GM23338 (cell line): ENCODE results near the gene IL1RAPL2.

ENCODE experiments used
- CREB1 ChIP-seq: fragments of 250-450 bp; sonication (Bioruptor Pico); IDR thresholded peaks from 2 replicates; pipeline ENCODE4 v1.5.0; 2020; ENCODE audit warnings: low read depth, mild to moderate bottlenecking, moderate library complexity
- EZH2 ChIP-seq: fragments of 200-600 bp; sonication (generic); IDR thresholded peaks from one replicate; pipeline ENCODE4 v1.8.0; 2017; ENCODE audit warnings: antibody characterized with exemption, mild to moderate bottlenecking, low read depth; ENCODE audit not compliant: unreplicated experiment
- EZH2phosphoT487 ChIP-seq: fragments of 200-600 bp; sonication (generic); IDR thresholded peaks from one replicate; pipeline ENCODE4 v1.8.1; 2018; ENCODE audit warnings: antibody characterized with exemption; ENCODE audit not compliant: unreplicated experiment
- JUNB ChIP-seq: IDR thresholded peaks from one replicate; pipeline ENCODE4 v1.6.1; 2016; ENCODE audit warnings: antibody characterized with exemption; ENCODE audit not compliant: unreplicated experiment
- POLR2AphosphoS5 ChIP-seq: IDR thresholded peaks from 2 replicates; pipeline ENCODE4 v1.6.1; 2016; ENCODE audit warnings: antibody characterized with exemption, low read depth
- ZNF114 ChIP-seq: fragments of 250-450 bp; sonication (Bioruptor Pico); IDR thresholded peaks from 2 replicates; pipeline ENCODE4 v1.5.0; 2020; ENCODE audit warnings: mild to moderate bottlenecking, moderate library complexity
- TF ChIP-seq, protein P1 (sequence below), 2 experiments: fragments of 200-600 bp in 1 of 2; sonication (generic) in 1 of 2; conservative IDR thresholded peaks; 2 replicates each; pipeline versions ENCODE4 v1.5.1 to v1.6.1; 2016 to 2017; ENCODE audit warnings: antibody characterized with exemption in 2 of 2, low read depth in 2 of 2, mild to moderate bottlenecking in 2 of 2, moderate library complexity in 1 of 2
- TF ChIP-seq, protein P2 (sequence below): IDR thresholded peaks from one replicate; pipeline ENCODE4 v1.6.1; 2018; ENCODE audit warnings: antibody characterized with exemption; ENCODE audit not compliant: unreplicated experiment
- TF ChIP-seq, protein P3 (sequence below): IDR thresholded peaks from 2 replicates; pipeline ENCODE4 v1.6.1; 2016; ENCODE audit warnings: antibody characterized with exemption

DNA sequence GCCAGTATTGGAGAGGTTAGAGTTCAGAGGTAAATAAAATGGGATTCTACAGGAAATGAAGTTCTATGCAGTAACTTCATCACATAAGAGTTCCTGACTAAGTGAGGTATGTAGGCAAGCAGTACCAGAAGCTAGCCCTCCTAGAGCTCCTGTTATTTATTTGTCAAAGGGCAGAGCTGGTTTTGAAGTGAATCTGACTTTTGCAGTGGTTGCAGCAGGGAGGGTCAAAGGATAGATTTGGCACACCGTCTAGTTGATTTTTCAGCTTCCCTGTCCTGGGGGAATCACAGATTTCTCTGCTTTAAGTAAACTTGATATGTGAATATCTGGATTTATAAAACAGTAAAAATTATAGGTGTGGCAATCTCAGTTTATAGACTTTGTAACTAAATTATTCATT, 130.7 kb downstream of the IL1RAPL2 start:
- TF ChIP-seq, protein P1, sequence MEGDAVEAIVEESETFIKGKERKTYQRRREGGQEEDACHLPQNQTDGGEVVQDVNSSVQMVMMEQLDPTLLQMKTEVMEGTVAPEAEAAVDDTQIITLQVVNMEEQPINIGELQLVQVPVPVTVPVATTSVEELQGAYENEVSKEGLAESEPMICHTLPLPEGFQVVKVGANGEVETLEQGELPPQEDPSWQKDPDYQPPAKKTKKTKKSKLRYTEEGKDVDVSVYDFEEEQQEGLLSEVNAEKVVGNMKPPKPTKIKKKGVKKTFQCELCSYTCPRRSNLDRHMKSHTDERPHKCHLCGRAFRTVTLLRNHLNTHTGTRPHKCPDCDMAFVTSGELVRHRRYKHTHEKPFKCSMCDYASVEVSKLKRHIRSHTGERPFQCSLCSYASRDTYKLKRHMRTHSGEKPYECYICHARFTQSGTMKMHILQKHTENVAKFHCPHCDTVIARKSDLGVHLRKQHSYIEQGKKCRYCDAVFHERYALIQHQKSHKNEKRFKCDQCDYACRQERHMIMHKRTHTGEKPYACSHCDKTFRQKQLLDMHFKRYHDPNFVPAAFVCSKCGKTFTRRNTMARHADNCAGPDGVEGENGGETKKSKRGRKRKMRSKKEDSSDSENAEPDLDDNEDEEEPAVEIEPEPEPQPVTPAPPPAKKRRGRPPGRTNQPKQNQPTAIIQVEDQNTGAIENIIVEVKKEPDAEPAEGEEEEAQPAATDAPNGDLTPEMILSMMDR (conservative IDR thresholded peaks at IDR 0.05; ENCODE audit: low read depth in 2 of 2), result no peak
- no peak for TF ChIP-seq EZH2
- no peak for TF ChIP-seq JUNB
- TF ChIP-seq POLR2AphosphoS5, result no peak
- TF ChIP-seq, protein P2, sequence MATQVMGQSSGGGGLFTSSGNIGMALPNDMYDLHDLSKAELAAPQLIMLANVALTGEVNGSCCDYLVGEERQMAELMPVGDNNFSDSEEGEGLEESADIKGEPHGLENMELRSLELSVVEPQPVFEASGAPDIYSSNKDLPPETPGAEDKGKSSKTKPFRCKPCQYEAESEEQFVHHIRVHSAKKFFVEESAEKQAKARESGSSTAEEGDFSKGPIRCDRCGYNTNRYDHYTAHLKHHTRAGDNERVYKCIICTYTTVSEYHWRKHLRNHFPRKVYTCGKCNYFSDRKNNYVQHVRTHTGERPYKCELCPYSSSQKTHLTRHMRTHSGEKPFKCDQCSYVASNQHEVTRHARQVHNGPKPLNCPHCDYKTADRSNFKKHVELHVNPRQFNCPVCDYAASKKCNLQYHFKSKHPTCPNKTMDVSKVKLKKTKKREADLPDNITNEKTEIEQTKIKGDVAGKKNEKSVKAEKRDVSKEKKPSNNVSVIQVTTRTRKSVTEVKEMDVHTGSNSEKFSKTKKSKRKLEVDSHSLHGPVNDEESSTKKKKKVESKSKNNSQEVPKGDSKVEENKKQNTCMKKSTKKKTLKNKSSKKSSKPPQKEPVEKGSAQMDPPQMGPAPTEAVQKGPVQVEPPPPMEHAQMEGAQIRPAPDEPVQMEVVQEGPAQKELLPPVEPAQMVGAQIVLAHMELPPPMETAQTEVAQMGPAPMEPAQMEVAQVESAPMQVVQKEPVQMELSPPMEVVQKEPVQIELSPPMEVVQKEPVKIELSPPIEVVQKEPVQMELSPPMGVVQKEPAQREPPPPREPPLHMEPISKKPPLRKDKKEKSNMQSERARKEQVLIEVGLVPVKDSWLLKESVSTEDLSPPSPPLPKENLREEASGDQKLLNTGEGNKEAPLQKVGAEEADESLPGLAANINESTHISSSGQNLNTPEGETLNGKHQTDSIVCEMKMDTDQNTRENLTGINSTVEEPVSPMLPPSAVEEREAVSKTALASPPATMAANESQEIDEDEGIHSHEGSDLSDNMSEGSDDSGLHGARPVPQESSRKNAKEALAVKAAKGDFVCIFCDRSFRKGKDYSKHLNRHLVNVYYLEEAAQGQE, result no peak
- no peak for TF ChIP-seq EZH2phosphoT487
- no peak for TF ChIP-seq ZNF114 (CRISPR knock-in tag)
- TF ChIP-seq, protein P3, sequence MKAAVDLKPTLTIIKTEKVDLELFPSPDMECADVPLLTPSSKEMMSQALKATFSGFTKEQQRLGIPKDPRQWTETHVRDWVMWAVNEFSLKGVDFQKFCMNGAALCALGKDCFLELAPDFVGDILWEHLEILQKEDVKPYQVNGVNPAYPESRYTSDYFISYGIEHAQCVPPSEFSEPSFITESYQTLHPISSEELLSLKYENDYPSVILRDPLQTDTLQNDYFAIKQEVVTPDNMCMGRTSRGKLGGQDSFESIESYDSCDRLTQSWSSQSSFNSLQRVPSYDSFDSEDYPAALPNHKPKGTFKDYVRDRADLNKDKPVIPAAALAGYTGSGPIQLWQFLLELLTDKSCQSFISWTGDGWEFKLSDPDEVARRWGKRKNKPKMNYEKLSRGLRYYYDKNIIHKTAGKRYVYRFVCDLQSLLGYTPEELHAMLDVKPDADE, result no peak
- TF ChIP-seq CREB1, result no peak
